ENCODE measurements around the gene BCAS3.

DNA sequence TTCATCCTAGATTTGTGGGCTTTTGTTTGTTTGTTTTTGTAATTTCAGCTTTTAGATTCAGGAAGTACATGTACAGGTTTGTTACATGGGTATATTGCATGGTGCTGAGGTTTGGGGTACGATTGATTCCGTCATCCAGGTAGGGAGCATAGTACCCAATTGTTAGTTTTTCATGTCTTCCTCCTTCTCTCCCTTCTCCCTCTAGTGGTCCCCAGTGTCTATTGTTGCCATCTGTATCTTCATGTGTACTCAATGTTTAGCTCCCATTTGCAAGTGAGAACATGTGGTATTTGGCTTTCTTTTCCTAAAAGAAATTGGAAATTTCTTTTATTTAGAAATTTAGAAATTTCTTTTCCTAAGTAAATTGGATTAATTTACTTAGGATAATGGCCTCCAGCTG, 37.1 kb upstream of the BCAS3 start:
- TF ChIP-seq, protein P1, sequence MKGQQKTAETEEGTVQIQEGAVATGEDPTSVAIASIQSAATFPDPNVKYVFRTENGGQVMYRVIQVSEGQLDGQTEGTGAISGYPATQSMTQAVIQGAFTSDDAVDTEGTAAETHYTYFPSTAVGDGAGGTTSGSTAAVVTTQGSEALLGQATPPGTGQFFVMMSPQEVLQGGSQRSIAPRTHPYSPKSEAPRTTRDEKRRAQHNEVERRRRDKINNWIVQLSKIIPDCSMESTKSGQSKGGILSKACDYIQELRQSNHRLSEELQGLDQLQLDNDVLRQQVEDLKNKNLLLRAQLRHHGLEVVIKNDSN (IDR thresholded peaks at IDR 0.05): no peak
- TF ChIP-seq EGR1 (IDR thresholded peaks at IDR 0.05): no peak
- no peak for TF ChIP-seq EP300 (IDR thresholded peaks at IDR 0.05; ENCODE audit: borderline replicate concordance)
- no peak for TF ChIP-seq RAD21 (IDR thresholded peaks at IDR 0.05; ENCODE audit: low read depth)

All from Ishikawa (cell line).